ENCODE measurements around the gene DGKH. TPM values are rescaled to one million over a fixed set of nuclear protein-coding genes. Genes with fewer than 3 reads are reported as not detected.

DGKH gene
- total RNA-seq, 1 experiment from 2014 or later: 22.8 TPM

DNA sequence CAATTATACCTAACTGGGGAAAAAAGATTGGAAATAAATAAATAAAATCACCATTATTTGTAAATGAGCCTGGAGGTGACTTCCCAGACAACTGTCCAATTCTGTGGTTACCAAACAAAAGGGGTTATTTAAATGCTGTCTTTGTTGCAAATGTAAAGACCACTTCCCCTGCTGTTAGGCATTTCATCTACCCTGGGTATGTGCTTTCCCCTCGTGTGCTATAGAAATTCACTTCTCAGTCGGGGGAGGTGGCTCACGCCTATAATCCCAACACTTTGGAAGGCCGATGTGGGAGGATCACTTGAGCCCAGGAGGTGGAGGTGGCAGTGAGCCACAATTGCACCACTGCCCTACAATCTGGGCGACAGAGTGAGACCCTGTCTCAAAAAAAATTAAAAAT, 121.6 kb downstream of the DGKH start:
- Histone ChIP-seq H3K9me3 (ENCODE audit: control insufficient read depth, insufficient read depth, low read depth, low read length) (no peaks in the 10 kb centered on the region), H3K27ac (ENCODE audit: low read length) (no peak overlapping the region), H3K4me1 (ENCODE audit: control insufficient read depth, insufficient read depth, low read length) (no peaks in the 10 kb centered on the region; the same call in 1 of the 2 replicates), H3K27me3 (ENCODE audit: control insufficient read depth, insufficient read depth, low read length) (no peaks in the 10 kb centered on the region), H3K36me3 (ENCODE audit: control insufficient read depth, insufficient read depth, low read length) (peaks cover 7% of the 10 kb centered on the region), H3K4me3 (ENCODE audit: low read depth in 2 of 2, low read length in 2 of 2) (no peak overlapping the region)
- ChIA-PET CTCF (no interaction called here), POLR2A (no interaction called here)
- no TSS peak for BruUV-seq (replicated peaks)
- intact Hi-C loops (cut with micrococcal nuclease; ENCODE audit: unreplicated experiment): no loop called here
- TF ChIP-seq POLR2AphosphoS5 (IDR thresholded peaks at IDR 0.05; ENCODE audit: low read depth, low read length): no peak
- TF ChIP-seq TCF7L2 (IDR thresholded peaks at IDR 0.05; ENCODE audit: low read depth, low read length): no peak
- TF ChIP-seq, protein P1, sequence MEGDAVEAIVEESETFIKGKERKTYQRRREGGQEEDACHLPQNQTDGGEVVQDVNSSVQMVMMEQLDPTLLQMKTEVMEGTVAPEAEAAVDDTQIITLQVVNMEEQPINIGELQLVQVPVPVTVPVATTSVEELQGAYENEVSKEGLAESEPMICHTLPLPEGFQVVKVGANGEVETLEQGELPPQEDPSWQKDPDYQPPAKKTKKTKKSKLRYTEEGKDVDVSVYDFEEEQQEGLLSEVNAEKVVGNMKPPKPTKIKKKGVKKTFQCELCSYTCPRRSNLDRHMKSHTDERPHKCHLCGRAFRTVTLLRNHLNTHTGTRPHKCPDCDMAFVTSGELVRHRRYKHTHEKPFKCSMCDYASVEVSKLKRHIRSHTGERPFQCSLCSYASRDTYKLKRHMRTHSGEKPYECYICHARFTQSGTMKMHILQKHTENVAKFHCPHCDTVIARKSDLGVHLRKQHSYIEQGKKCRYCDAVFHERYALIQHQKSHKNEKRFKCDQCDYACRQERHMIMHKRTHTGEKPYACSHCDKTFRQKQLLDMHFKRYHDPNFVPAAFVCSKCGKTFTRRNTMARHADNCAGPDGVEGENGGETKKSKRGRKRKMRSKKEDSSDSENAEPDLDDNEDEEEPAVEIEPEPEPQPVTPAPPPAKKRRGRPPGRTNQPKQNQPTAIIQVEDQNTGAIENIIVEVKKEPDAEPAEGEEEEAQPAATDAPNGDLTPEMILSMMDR (IDR thresholded peaks at IDR 0.05): no peak
- TF ChIP-seq, protein P2, sequence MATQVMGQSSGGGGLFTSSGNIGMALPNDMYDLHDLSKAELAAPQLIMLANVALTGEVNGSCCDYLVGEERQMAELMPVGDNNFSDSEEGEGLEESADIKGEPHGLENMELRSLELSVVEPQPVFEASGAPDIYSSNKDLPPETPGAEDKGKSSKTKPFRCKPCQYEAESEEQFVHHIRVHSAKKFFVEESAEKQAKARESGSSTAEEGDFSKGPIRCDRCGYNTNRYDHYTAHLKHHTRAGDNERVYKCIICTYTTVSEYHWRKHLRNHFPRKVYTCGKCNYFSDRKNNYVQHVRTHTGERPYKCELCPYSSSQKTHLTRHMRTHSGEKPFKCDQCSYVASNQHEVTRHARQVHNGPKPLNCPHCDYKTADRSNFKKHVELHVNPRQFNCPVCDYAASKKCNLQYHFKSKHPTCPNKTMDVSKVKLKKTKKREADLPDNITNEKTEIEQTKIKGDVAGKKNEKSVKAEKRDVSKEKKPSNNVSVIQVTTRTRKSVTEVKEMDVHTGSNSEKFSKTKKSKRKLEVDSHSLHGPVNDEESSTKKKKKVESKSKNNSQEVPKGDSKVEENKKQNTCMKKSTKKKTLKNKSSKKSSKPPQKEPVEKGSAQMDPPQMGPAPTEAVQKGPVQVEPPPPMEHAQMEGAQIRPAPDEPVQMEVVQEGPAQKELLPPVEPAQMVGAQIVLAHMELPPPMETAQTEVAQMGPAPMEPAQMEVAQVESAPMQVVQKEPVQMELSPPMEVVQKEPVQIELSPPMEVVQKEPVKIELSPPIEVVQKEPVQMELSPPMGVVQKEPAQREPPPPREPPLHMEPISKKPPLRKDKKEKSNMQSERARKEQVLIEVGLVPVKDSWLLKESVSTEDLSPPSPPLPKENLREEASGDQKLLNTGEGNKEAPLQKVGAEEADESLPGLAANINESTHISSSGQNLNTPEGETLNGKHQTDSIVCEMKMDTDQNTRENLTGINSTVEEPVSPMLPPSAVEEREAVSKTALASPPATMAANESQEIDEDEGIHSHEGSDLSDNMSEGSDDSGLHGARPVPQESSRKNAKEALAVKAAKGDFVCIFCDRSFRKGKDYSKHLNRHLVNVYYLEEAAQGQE (IDR thresholded peaks at IDR 0.05; ENCODE audit: insufficient read depth in 1 of 2, low read depth in 2 of 2, low read length in 1 of 2): no peak
- no peak for TF ChIP-seq SIN3A (IDR thresholded peaks at IDR 0.05; ENCODE audit: borderline replicate concordance, insufficient read depth, low read depth, low read length)
- no peak for ATAC-seq
- in situ Hi-C loops (cut with HindIII; ENCODE audit: low pct_unique_long_range_greater_than_20kb, low sequenced_read_pairs): no loop called here
- DNase-seq (ENCODE audit: low read depth, low spot score): no peak

DNA sequence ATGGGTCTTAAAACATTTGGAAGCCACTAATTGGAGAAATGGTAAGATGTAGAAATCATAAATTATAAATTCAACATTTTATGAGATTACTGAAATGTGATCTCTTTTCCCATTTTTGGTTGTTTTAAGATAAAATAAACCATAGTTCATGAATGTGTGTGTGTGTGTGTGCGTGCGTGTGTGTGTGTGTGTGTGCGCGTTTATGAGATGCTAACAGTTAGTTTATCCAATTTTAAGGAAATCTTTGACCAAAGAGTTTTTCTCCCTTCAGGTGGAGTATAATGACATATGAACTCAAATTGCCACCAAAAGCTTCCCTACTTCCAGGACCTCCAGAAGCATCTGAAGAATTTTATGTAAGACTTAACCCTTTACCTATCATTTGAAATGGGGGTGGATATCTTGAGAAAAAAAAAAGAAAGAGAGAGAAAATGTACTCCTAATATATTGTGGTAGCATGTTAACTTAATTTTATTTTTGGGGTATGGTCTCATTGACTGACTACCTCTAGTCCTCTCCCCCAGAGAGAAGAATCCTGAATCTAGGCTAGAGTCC, 125.4 kb downstream of the DGKH start:
- CTCF ChIA-PET: no interaction called here
- in situ Hi-C loops (cut with HindIII; ENCODE audit: low pct_unique_long_range_greater_than_20kb, low sequenced_read_pairs) (no loop called here), intact Hi-C loops (cut with micrococcal nuclease; ENCODE audit: unreplicated experiment) (no loop called here)
- no TSS peak for BruUV-seq (replicated peaks)
- no peak for DNase-seq (ENCODE audit: low read depth, low spot score)
- TF ChIP-seq SIN3A (IDR thresholded peaks at IDR 0.05; ENCODE audit: borderline replicate concordance, insufficient read depth, low read depth, low read length) (no peak), TCF7L2 (IDR thresholded peaks at IDR 0.05; ENCODE audit: low read depth, low read length) (no peak), POLR2AphosphoS5 (IDR thresholded peaks at IDR 0.05; ENCODE audit: low read depth, low read length) (no peak)
- TF ChIP-seq, protein P1 (IDR thresholded peaks at IDR 0.05): no peak
- TF ChIP-seq, protein P2 (IDR thresholded peaks at IDR 0.05; ENCODE audit: insufficient read depth in 1 of 2, low read depth in 2 of 2, low read length in 1 of 2): no peak
- POLR2A ChIA-PET: no interaction called here
- H3K4me1 ChIP-seq (ENCODE audit: control insufficient read depth, insufficient read depth, low read length): no peaks in the 10 kb centered on the region; the same call in 1 of the 2 replicates
- peaks cover 7% of the 10 kb centered on the region; the same call in 1 of the 2 replicates for H3K36me3 ChIP-seq (ENCODE audit: control insufficient read depth, insufficient read depth, low read length)
- H3K4me3 ChIP-seq (ENCODE audit: low read depth in 2 of 2, low read length in 2 of 2): no peak overlapping the region
- no peaks in the 10 kb centered on the region for H3K27me3 ChIP-seq (ENCODE audit: control insufficient read depth, insufficient read depth, low read length)
- H3K9me3 ChIP-seq (ENCODE audit: control insufficient read depth, insufficient read depth, low read depth, low read length): no peaks in the 10 kb centered on the region
- ATAC-seq: no peak
- no peak overlapping the region for H3K27ac ChIP-seq (ENCODE audit: low read length)
